ENCODE data around the gene CSNK1G1.

DNA sequence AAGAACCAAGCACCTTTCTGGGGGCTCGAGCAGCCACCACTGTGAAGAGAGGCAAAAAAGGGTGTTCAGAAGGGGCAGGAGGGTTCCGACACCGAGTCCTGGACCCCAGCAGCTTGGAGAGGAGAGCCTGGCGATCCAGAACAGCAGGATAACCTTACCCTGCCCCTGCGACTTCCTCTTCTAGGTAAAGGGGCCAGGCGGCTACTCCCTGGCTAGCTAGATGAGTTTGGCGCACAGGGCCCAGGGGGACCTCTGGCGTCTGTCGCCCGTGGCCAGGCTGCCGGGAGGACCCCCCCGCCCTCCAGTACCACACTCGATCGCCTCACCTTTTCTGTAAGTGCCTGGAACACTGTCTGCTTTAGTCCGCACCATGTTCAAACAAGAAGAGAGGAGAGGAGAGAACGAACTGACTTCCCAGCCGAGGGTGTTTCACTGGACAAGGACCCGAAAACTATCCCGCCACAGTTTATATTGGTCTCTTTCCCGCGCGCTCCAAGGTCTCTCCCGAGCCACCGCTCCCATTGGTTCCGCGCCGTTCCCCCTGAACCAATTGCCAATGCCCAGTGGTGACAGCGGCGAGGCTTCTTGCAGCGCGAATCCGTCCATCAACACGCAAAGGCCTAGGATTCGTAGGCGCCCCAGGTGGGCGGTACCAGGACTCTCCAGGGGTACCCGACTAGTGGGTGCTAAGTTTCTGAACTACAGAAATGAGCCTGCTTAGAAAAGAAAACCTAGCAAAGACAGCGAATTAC lies 25.2 kb upstream of the CSNK1G1 start, which contains the start of gene PCLAF:
- TF ChIP-seq, protein P1, sequence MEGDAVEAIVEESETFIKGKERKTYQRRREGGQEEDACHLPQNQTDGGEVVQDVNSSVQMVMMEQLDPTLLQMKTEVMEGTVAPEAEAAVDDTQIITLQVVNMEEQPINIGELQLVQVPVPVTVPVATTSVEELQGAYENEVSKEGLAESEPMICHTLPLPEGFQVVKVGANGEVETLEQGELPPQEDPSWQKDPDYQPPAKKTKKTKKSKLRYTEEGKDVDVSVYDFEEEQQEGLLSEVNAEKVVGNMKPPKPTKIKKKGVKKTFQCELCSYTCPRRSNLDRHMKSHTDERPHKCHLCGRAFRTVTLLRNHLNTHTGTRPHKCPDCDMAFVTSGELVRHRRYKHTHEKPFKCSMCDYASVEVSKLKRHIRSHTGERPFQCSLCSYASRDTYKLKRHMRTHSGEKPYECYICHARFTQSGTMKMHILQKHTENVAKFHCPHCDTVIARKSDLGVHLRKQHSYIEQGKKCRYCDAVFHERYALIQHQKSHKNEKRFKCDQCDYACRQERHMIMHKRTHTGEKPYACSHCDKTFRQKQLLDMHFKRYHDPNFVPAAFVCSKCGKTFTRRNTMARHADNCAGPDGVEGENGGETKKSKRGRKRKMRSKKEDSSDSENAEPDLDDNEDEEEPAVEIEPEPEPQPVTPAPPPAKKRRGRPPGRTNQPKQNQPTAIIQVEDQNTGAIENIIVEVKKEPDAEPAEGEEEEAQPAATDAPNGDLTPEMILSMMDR (conservative IDR thresholded peaks at IDR 0.05; ENCODE audit: low read depth, low read length), result no peak
- TF ChIP-seq RFX5 (IDR thresholded peaks at IDR 0.05; ENCODE audit: low read depth, low read length) (no peak), RCOR1 (IDR thresholded peaks at IDR 0.05; ENCODE audit: insufficient replicate concordance, low read length) (no peak), CHD1 (IDR thresholded peaks at IDR 0.05; ENCODE audit: low read depth, low read length) (no peak), POLR2A (IDR thresholded peaks at IDR 0.05; ENCODE audit: low read depth, low read length) (peak; percentile 82), RAD21 (IDR thresholded peaks at IDR 0.05; ENCODE audit: low read length) (no peak), MAFK (IDR thresholded peaks at IDR 0.05; ENCODE audit: low read depth, low read length) (no peak), FOS (IDR thresholded peaks at IDR 0.05; ENCODE audit: low read depth, low read length) (peak; percentile 65; the same call in 1 of the 2 replicates)
